Neural cell (in vitro differentiated cells): ENCODE measurements around the gene TAGLN3.

ENCODE experiments used
- CTCF ChIP-seq: fragments of 450-650 bp; IDR thresholded peaks from 2 replicates; pipeline ENCODE4 v1.5.1; 2014; ENCODE audit warnings: antibody characterized with exemption, mild to moderate bottlenecking, moderate library complexity; ENCODE audit not compliant: poor library complexity, severe bottlenecking
- EP300 ChIP-seq: fragments of 450-650 bp; conservative IDR thresholded peaks from 2 replicates; pipeline ENCODE4 v1.6.1; 2014; ENCODE audit warnings: antibody characterized with exemption, mild to moderate bottlenecking, moderate library complexity; ENCODE audit not compliant: poor library complexity, severe bottlenecking
- EZH2 ChIP-seq: fragments of 200-600, 300-800 bp; shearing (Covaris generic), sonication (generic); IDR thresholded peaks from 2 replicates; pipeline ENCODE4 v1.6.1; 2014; ENCODE audit warnings: antibody characterized with exemption, low read length, borderline replicate concordance, mild to moderate bottlenecking; ENCODE audit not compliant: insufficient read depth, poor library complexity, severe bottlenecking
- MXI1 ChIP-seq: fragments of 450-650 bp; conservative IDR thresholded peaks from 2 replicates; pipeline ENCODE4 v1.6.1; 2014; ENCODE audit warnings: antibody characterized with exemption, mild to moderate bottlenecking; ENCODE audit not compliant: poor library complexity, severe bottlenecking
- POLR2AphosphoS5 ChIP-seq: IDR thresholded peaks from 2 replicates; pipeline ENCODE4 v1.6.1; 2012
- RAD21 ChIP-seq: fragments of 450-650 bp; conservative IDR thresholded peaks from 2 replicates; pipeline ENCODE4 v1.6.1; 2014; ENCODE audit warnings: antibody characterized with exemption, mild to moderate bottlenecking, moderate library complexity
- REST ChIP-seq: IDR thresholded peaks from 2 replicates; pipeline ENCODE4 v1.6.1; 2012; ENCODE audit warnings: borderline replicate concordance
- SMC3 ChIP-seq: fragments of 450-650 bp; conservative IDR thresholded peaks from 2 replicates; pipeline ENCODE4 v1.6.1; 2014; ENCODE audit warnings: antibody characterized with exemption, mild to moderate bottlenecking, moderate library complexity; ENCODE audit not compliant: poor library complexity
- TAF1 ChIP-seq: IDR thresholded peaks from 2 replicates; pipeline ENCODE4 v1.6.1; 2012; ENCODE audit warnings: low read depth

- TF ChIP-seq CTCF (no peak), POLR2AphosphoS5 (no peak), EZH2 (no peak), EP300 (no peak), SMC3 (no peak), REST (no peak), TAF1 (no peak), MXI1 (no peak), RAD21 (no peak)
Observed at GRCh38 chr3:112020674-112021085, 22.0 kb downstream of the TAGLN3 start.
